CD14-positive monocyte (primary cell): ENCODE measurements around the gene PIK3R2. TPM values are rescaled to one million over a fixed set of nuclear protein-coding genes. Genes with fewer than 3 reads are reported as not detected.

Experiments
- DNase-seq, 3 donors: peaks; one replicate each; pipeline ENCODE4 v3.0.0-alpha.2; 2011 to 2022
- H2AFZ ChIP-seq: 2 replicates; pipeline ENCODE4 v1.6.0; 2012; ENCODE audit warnings: mild to moderate bottlenecking, low read depth, low read length, inconsistent platforms; ENCODE audit not compliant: insufficient read depth, poor library complexity, severe bottlenecking
- H3K27ac ChIP-seq, 2 donors: 1 replicate in 1 of 2; 2 replicates in 1 of 2; pipeline ENCODE4 v1.5.1; 2012 to 2013; ENCODE audit warnings: low read length in 2 of 2, control low read depth in 1 of 2, inconsistent platforms in 1 of 2, low read depth in 1 of 2, mild to moderate bottlenecking in 1 of 2
- H3K27me3 ChIP-seq, 2 donors: one replicate each; pipeline versions ENCODE4 v1.6.0 to v1.6.1; 2011 to 2013; ENCODE audit warnings: low read length in 2 of 2; ENCODE audit not compliant: control insufficient read depth in 2 of 2, insufficient read depth in 2 of 2
- H3K36me3 ChIP-seq, 2 donors: replicated peaks in 1 of 2; 1 replicate in 1 of 2; 2 replicates in 1 of 2; pipeline versions ENCODE4 v1.5.1 to v1.6.1; 2012 to 2013; ENCODE audit warnings: low read length in 2 of 2, control low read depth in 1 of 2, inconsistent platforms in 1 of 2, mild to moderate bottlenecking in 1 of 2; ENCODE audit not compliant: insufficient read depth in 2 of 2, control insufficient read depth in 1 of 2
- H3K4me1 ChIP-seq, 2 donors: 1 replicate in 1 of 2; 2 replicates in 1 of 2; pipeline versions ENCODE4 v1.5.1 to v1.6.1; 2012 to 2013; ENCODE audit warnings: low read length in 2 of 2, control low read depth in 1 of 2, inconsistent platforms in 1 of 2, mild to moderate bottlenecking in 1 of 2, moderate library complexity in 1 of 2; ENCODE audit not compliant: insufficient read depth in 2 of 2, control insufficient read depth in 1 of 2
- H3K4me2 ChIP-seq: replicated peaks from 2 replicates; pipeline ENCODE3; 2012; ENCODE audit warnings: low read length, moderate library complexity, mild to moderate bottlenecking; ENCODE audit not compliant: poor library complexity, severe bottlenecking; ENCODE audit errors: extremely low read depth
- H3K4me3 ChIP-seq, 3 experiments: fragments of 200-600 bp in 1 of 3; sonication (generic) in 1 of 3; replicated peaks in 1 of 3; 1 replicate in 2 of 3; 2 replicates in 1 of 3; pipeline ENCODE4 v1.5.1; 2011 to 2013; ENCODE audit warnings: low read length in 3 of 3, mild to moderate bottlenecking in 3 of 3, control low read depth in 2 of 3, low read depth in 2 of 3, inconsistent platforms in 1 of 3, moderate library complexity in 1 of 3
- H3K79me2 ChIP-seq: 2 replicates; pipeline ENCODE4 v1.6.0; 2012; ENCODE audit warnings: mild to moderate bottlenecking, control low read depth, inconsistent platforms, low read length, moderate library complexity; ENCODE audit not compliant: insufficient read depth
- H3K9ac ChIP-seq: 2 replicates; pipeline ENCODE4 v1.6.0; 2017; ENCODE audit warnings: low read length, mild to moderate bottlenecking; ENCODE audit not compliant: insufficient read depth, poor library complexity, severe bottlenecking
- H3K9me3 ChIP-seq, 2 donors: replicated peaks in 1 of 2; 1 replicate in 1 of 2; 2 replicates in 1 of 2; pipeline versions ENCODE4 v1.5.1 to v1.6.1; 2012 to 2013; ENCODE audit warnings: low read length in 2 of 2, control low read depth in 1 of 2; ENCODE audit not compliant: control insufficient read depth in 1 of 2, insufficient read depth in 1 of 2
- H4K20me1 ChIP-seq: 2 replicates; pipeline ENCODE4 v1.6.0; 2012; ENCODE audit warnings: mild to moderate bottlenecking, low read length, control low read depth, moderate library complexity; ENCODE audit not compliant: insufficient read depth
- H3K27ac Mint-ChIP-seq, 7 donors: one replicate each; pipeline ENCODE4 v1.8.0; 2020; ENCODE audit warnings: mild to moderate bottlenecking in 7 of 7, mixed read lengths in 7 of 7, moderate library complexity in 6 of 7, inconsistent platforms in 2 of 7
- H3K27me3 Mint-ChIP-seq, 3 donors: one replicate each; pipeline ENCODE4 v1.8.0; 2021 to 2022; ENCODE audit warnings: low read depth in 3 of 3, mild to moderate bottlenecking in 3 of 3, mixed read lengths in 3 of 3, moderate library complexity in 3 of 3, inconsistent platforms in 1 of 3
- H3K36me3 Mint-ChIP-seq, 2 donors: one replicate each; pipeline ENCODE4 v1.8.0; 2020; ENCODE audit warnings: mixed read lengths in 2 of 2, inconsistent platforms in 1 of 2, mild to moderate bottlenecking in 1 of 2
- H3K4me1 Mint-ChIP-seq: one replicate; pipeline ENCODE4 v1.8.0; 2020; ENCODE audit warnings: mild to moderate bottlenecking, mixed read lengths
- H3K4me3 Mint-ChIP-seq, 2 donors: one replicate each; pipeline ENCODE4 v1.8.0; 2020; ENCODE audit warnings: mild to moderate bottlenecking in 2 of 2, mixed read lengths in 2 of 2, moderate library complexity in 1 of 2
- H3K9me3 Mint-ChIP-seq, 7 donors: one replicate each; pipeline ENCODE4 v1.8.0; 2020 to 2022; ENCODE audit warnings: mixed read lengths in 7 of 7, mild to moderate bottlenecking in 6 of 7, moderate library complexity in 6 of 7, inconsistent platforms in 2 of 7
- WGBS: methylation state at CpG from one replicate; pipeline ENCODE4 v1.1.5; 2013; ENCODE audit warnings: missing lambda C conversion rate; ENCODE audit not compliant: insufficient coverage; 5-methylcytosine and 5-hydroxymethylcytosine counted together
- intact Hi-C, 2 donors: fragments of 100-400 bp; cut with micrococcal nuclease; formaldehyde crosslinking; loops; one replicate each; pipeline versions ENCODE4 v1.15.0 to v1.15.1; 2023
- polyA plus RNA-seq, 3 donors: library from polyadenylated mRNA; depleted of rRNA in 1 of 3; unstranded in 2 of 3; stranded (reverse) in 1 of 3; fragments of 300-500 nt in 2 of 3; fragments of >200 nt in 1 of 3; fragmentation: Illumina TruSeq in 2 of 3; gene quantifications; 1 replicate in 2 of 3; 2 replicates in 1 of 3; pipeline ENCODE4 v1.2.3, GENCODE V29; 2012 to 2021
- TF ChIP-seq, protein P1 (sequence below): fragments of 200-600 bp; IDR thresholded peaks from one replicate; pipeline ENCODE4 v1.8.0; 2022; ENCODE audit warnings: antibody characterized with exemption, mild to moderate bottlenecking

Gene PIK3R2
- polyA plus RNA-seq, 3 donors = 0.99 to 7.7 (median 2.0) TPM

DNA sequence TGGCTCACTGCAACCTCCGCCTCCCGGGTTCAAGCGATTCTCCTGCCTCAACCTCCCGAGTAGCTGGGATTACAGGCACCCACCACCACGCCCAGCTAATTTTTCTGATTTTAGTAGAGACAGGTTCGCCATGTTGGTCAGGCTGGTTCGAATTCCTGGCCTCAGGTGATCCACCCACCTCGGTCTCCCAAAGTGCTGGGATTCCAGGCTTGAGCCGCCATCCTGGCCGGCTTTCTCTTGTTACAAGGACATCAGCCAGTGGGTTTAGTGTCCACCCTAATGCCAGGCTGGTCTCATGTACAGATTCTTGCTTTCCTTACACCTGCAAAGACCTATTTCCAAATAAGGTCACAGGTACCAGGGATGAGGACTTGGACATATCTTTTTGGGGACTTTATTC lies 6.8 kb downstream of the PIK3R2 start:
- H3K9me3 ChIP-seq = no peaks in the 10 kb centered on the region
- intact Hi-C loops = loop anchor here (2.0 to 10.0 kb wide), 2 partner anchors 41 to 45 kb away; partner anchors contain the start of gene RAB3A (in 1 of the 2)
- peaks cover 19 to 29% of the 10 kb centered on the region in 2 donors for H3K4me1 ChIP-seq
- H4K20me1 ChIP-seq = peaks cover 11% of the 10 kb centered on the region
- peaks cover 20 to 24% of the 10 kb centered on the region in 2 donors for H3K36me3 ChIP-seq
- H3K4me1 Mint-ChIP-seq = peaks cover 24% of the 10 kb centered on the region
- TF ChIP-seq, protein P1, sequence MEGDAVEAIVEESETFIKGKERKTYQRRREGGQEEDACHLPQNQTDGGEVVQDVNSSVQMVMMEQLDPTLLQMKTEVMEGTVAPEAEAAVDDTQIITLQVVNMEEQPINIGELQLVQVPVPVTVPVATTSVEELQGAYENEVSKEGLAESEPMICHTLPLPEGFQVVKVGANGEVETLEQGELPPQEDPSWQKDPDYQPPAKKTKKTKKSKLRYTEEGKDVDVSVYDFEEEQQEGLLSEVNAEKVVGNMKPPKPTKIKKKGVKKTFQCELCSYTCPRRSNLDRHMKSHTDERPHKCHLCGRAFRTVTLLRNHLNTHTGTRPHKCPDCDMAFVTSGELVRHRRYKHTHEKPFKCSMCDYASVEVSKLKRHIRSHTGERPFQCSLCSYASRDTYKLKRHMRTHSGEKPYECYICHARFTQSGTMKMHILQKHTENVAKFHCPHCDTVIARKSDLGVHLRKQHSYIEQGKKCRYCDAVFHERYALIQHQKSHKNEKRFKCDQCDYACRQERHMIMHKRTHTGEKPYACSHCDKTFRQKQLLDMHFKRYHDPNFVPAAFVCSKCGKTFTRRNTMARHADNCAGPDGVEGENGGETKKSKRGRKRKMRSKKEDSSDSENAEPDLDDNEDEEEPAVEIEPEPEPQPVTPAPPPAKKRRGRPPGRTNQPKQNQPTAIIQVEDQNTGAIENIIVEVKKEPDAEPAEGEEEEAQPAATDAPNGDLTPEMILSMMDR = no peak
- peaks cover 0 to 1% (median 0%) of the 10 kb centered on the region in 3 donors for H3K27me3 Mint-ChIP-seq
- 95% methylated on average over 6 of the region's 10 CpGs for WGBS
- no peaks in the 10 kb centered on the region for H3K9me3 Mint-ChIP-seq
- H3K27ac Mint-ChIP-seq = no peak overlapping the region
- peaks cover 3% of the 10 kb centered on the region for H3K79me2 ChIP-seq
- H3K36me3 Mint-ChIP-seq = peaks cover 23 to 34% of the 10 kb centered on the region in 2 donors
- no peak overlapping the region for H2AFZ ChIP-seq
- H3K27ac ChIP-seq = no peak overlapping the region
- H3K4me2 ChIP-seq = no peak overlapping the region
- DNase-seq = peak in 1 of 3 donors; percentile 2
- no peak overlapping the region for H3K4me3 ChIP-seq
- H3K9ac ChIP-seq = no peak overlapping the region
- H3K27me3 ChIP-seq = no peaks in the 10 kb centered on the region
- no peak overlapping the region for H3K4me3 Mint-ChIP-seq

DNA sequence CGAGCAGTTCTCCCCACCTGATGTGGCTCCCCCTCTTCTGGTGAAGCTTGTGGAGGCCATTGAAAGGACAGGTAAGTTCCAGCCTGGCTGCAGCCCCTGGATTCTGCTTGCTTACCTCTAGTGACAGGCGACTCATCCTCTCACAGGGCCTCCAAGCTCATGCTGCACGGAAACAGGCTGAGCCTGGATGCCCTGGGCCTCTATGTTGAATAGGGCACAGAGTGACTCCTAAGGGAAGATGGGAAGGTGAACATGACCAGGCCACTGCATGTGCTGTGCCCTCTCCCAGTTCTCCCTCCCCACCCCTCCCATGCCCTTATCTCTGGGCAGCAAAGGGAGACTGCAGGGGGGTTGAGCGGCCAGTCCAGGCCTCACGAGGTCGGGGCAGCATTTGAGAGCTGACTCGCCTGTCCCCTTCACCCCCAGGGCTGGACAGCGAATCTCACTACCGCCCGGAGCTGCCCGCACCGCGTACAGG lies 7.6 kb downstream of the PIK3R2 start:
- peaks cover 22 to 32% of the 10 kb centered on the region in 2 donors for H3K36me3 Mint-ChIP-seq

More for the DNA sequence above, 7.6 kb downstream of the PIK3R2 start:
- Histone ChIP-seq H3K9me3 (no peaks in the 10 kb centered on the region), H3K4me1 (peaks cover 19 to 29% of the 10 kb centered on the region in 2 donors), H3K79me2 (peaks cover 3% of the 10 kb centered on the region), H4K20me1 (peaks cover 6% of the 10 kb centered on the region), H3K27ac (no peak overlapping the region), H3K36me3 (peaks cover 23 to 24% of the 10 kb centered on the region in 2 donors), H2AFZ (peak overlapping the region; percentile 76), H3K4me3 (peak overlapping the region in 1 of 3 experiments; percentile 60), H3K4me2 (peak overlapping the region; percentile 73), H3K9ac (peak overlapping the region; percentile 65), H3K27me3 (no peaks in the 10 kb centered on the region)
- peak overlapping the region in 1 of 7 donors; percentile 58 for H3K27ac Mint-ChIP-seq
- H3K4me1 Mint-ChIP-seq = peaks cover 24% of the 10 kb centered on the region
- H3K9me3 Mint-ChIP-seq = no peaks in the 10 kb centered on the region
- WGBS = 84% methylated on average over 10 of the region's 13 CpGs
- DNase-seq = no peak
- intact Hi-C loops = loop anchor here in 1 of 2 donors (2.0 kb wide), 1 partner anchor 42 kb away; no protein-coding TSS in a partner anchor
- TF ChIP-seq, protein P1 = no peak
- H3K4me3 Mint-ChIP-seq = peak overlapping the region; percentile 48 to 56
- peaks cover 0 to 1% (median 0%) of the 10 kb centered on the region in 3 donors for H3K27me3 Mint-ChIP-seq
